Osteocyte (in vitro differentiated cells): ENCODE measurements around the gene FAIM2. TPM values are rescaled to one million over a fixed set of nuclear protein-coding genes. Genes with fewer than 3 reads are reported as not detected.

Experiments used
- DNase-seq: peaks from one replicate; pipeline ENCODE4 v3.0.0; 2021; ENCODE audit warnings: mixed read lengths; ENCODE audit not compliant: unreplicated experiment; ENCODE audit errors: extremely low spot score
- H3K27ac Mint-ChIP-seq: one replicate; pipeline ENCODE4 v1.8.0; 2021; ENCODE audit warnings: mild to moderate bottlenecking, mixed read lengths; ENCODE audit not compliant: unreplicated experiment
- H3K27me3 Mint-ChIP-seq: one replicate; pipeline ENCODE4 v1.8.0; 2021; ENCODE audit warnings: mixed read lengths; ENCODE audit not compliant: unreplicated experiment
- H3K36me3 Mint-ChIP-seq: one replicate; pipeline ENCODE4 v1.8.0; 2021; ENCODE audit warnings: mixed read lengths; ENCODE audit not compliant: unreplicated experiment
- H3K4me1 Mint-ChIP-seq: one replicate; pipeline ENCODE4 v1.8.0; 2021; ENCODE audit warnings: mixed read lengths; ENCODE audit not compliant: unreplicated experiment
- H3K4me3 Mint-ChIP-seq: one replicate; pipeline ENCODE4 v1.8.0; 2021; ENCODE audit warnings: mild to moderate bottlenecking, moderate library complexity, mixed read lengths; ENCODE audit not compliant: unreplicated experiment
- H3K9me3 Mint-ChIP-seq: one replicate; pipeline ENCODE4 v1.8.0; 2021; ENCODE audit warnings: mixed read lengths; ENCODE audit not compliant: unreplicated experiment
- total RNA-seq: library from RNA; stranded (reverse); gene quantifications from 2 replicates; pipeline ENCODE4 v1.2.1, GENCODE V29; 2021
- TF ChIP-seq, protein P1 (sequence below): fragments of 200-600 bp; sonication (generic); IDR thresholded peaks from 2 replicates; pipeline ENCODE4 v1.5.0; 2021; ENCODE audit warnings: antibody characterized with exemption, mild to moderate bottlenecking, moderate library complexity

Gene FAIM2
- total RNA-seq, 1 donor from 2014 or later = 1.5 TPM

DNA sequence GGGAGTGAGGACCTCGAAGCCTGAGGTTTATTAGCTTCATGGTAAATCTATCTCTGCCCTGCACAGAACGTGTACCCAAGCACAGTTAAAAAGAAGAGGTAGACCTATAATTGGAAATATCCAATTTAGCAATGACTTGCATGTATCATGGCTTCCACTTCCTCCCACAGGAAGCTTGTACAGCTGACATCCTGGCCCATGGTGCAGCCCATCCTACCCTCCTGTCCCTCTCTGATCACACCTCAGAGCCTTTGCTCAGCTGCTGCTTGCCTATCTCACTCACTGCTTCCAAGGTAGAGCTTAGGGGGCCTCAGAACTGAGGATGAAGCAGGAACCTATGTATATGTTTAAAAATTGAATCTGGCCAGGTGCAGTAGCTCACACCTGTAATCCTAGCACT is 56.5 kb downstream of the FAIM2 start:
- Mint-ChIP-seq H3K27ac (no peak overlapping the region), H3K4me1 (peaks cover 10% of the 10 kb centered on the region), H3K4me3 (no peak overlapping the region), H3K9me3 (no peaks in the 10 kb centered on the region), H3K36me3 (no peaks in the 10 kb centered on the region), H3K27me3 (peaks cover 55% of the 10 kb centered on the region)
- TF ChIP-seq, protein P1, sequence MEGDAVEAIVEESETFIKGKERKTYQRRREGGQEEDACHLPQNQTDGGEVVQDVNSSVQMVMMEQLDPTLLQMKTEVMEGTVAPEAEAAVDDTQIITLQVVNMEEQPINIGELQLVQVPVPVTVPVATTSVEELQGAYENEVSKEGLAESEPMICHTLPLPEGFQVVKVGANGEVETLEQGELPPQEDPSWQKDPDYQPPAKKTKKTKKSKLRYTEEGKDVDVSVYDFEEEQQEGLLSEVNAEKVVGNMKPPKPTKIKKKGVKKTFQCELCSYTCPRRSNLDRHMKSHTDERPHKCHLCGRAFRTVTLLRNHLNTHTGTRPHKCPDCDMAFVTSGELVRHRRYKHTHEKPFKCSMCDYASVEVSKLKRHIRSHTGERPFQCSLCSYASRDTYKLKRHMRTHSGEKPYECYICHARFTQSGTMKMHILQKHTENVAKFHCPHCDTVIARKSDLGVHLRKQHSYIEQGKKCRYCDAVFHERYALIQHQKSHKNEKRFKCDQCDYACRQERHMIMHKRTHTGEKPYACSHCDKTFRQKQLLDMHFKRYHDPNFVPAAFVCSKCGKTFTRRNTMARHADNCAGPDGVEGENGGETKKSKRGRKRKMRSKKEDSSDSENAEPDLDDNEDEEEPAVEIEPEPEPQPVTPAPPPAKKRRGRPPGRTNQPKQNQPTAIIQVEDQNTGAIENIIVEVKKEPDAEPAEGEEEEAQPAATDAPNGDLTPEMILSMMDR = no peak
- DNase-seq = no peak

DNA sequence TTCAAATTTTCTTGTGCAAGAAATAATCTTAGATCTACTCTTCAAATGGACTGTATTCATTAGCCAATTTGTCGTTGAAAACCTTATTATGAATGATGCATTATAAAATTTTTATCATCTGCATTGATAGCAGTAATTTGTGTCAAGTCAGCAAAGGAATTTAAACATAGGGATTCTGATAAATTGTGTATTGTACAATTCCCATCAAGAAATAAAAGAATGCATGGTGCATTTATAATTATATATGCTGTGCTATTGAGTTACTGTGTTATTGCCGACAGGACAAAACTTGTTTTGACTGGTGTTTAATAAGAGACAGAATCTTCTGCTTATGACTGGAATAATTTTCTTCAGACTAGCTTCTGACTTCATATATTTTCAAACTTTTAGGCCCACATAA is 57.7 kb downstream of the FAIM2 start:
- H3K36me3 Mint-ChIP-seq = no peaks in the 10 kb centered on the region
- H3K9me3 Mint-ChIP-seq = no peaks in the 10 kb centered on the region
- no peak overlapping the region for H3K4me3 Mint-ChIP-seq
- H3K4me1 Mint-ChIP-seq = peaks cover 22% of the 10 kb centered on the region
- H3K27me3 Mint-ChIP-seq = peaks cover 44% of the 10 kb centered on the region
- TF ChIP-seq, protein P1 = no peak
- no peak overlapping the region for H3K27ac Mint-ChIP-seq
- no peak for DNase-seq

- TF ChIP-seq, protein P1 = no peak
- no peaks in the 10 kb centered on the region for H3K36me3 Mint-ChIP-seq
- no peaks in the 10 kb centered on the region for H3K9me3 Mint-ChIP-seq
- H3K4me1 Mint-ChIP-seq = peaks cover 23% of the 10 kb centered on the region
- DNase-seq = no peak
- H3K27ac Mint-ChIP-seq = no peak overlapping the region
- peaks cover 30% of the 10 kb centered on the region for H3K27me3 Mint-ChIP-seq
- no peak overlapping the region for H3K4me3 Mint-ChIP-seq
These were observed 59.7 kb downstream of the FAIM2 start for GRCh38 chr12:49843876-49844437.

GRCh38 chr12:49843411-49843810 is 60.3 kb downstream of the FAIM2 start:
- Mint-ChIP-seq H3K27me3 (peaks cover 24% of the 10 kb centered on the region), H3K4me1 (peaks cover 23% of the 10 kb centered on the region), H3K27ac (peak overlapping the region; percentile 96), H3K4me3 (peak overlapping the region; percentile 93), H3K9me3 (no peaks in the 10 kb centered on the region), H3K36me3 (no peaks in the 10 kb centered on the region)
- TF ChIP-seq, protein P1 = no peak
- DNase-seq = no peak

DNA sequence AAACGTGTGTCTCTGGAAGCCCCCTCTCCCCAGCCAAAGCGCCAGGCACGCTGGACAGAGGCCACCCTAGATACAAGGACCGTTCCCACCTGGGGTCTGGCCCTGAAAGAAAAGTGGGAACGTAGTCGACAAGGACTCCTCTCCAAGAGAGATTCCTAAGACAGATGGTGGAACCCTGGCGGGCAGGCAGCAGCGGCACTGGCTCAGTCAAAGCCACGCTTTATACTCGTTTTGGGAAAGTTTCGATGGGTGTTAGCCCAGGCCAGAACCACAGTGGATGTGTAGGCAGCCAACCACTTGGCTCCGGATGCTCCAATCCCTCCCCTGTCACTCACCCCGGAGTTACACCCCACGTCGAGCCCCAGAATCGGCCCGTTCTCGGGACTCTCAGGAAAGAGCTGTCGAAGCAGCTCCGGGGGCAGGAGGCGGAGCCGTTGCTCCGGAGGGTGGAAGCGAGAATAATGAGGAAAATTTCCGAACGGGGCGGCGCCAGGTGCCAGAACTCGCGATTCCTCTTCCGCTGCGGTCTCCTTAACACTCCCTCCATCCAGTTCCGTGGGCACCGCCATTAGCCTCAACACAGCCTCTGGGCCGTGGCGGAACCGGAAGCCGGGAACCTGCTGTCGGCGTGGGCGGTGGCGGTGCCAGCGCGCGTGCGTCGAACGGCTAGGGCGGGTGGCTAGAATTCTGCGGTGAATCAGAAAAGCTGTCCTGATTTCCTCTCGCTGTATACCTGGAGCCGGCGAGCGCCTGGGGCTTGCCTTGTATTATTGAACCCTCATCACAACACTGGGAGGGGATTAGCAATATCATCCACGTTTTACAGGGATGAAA is 61.0 kb downstream of the FAIM2 start, which contains the start of gene BCDIN3D:
Gene BCDIN3D (minus strand): TSS at position 588 of the 834 bp plus-strand sequence. CDS start 19 bp downstream, at position 569.
- no peaks in the 10 kb centered on the region for H3K9me3 Mint-ChIP-seq
- peak within 1 kb of the TSS; percentile 96 for H3K27ac Mint-ChIP-seq
- peaks cover 23% of the 10 kb centered on the region for H3K4me1 Mint-ChIP-seq
- TF ChIP-seq, protein P1 = no peak
- no peaks in the 10 kb centered on the region for H3K36me3 Mint-ChIP-seq
- peak within 1 kb of the TSS; percentile 93 for H3K4me3 Mint-ChIP-seq
- peaks cover 18% of the 10 kb centered on the region for H3K27me3 Mint-ChIP-seq
- DNase-seq = peak; percentile 96
